GM19099 (cell line): Measurements from ENCODE around the gene BCAR3.

Experiments used
- POLR2A ChIP-seq: IDR thresholded peaks from 3 replicates; pipeline ENCODE4 v1.6.1; 2011; ENCODE audit warnings: low read depth; ENCODE audit not compliant: insufficient read length; ENCODE audit errors: extremely low read depth

BCAR3 gene

DNA sequence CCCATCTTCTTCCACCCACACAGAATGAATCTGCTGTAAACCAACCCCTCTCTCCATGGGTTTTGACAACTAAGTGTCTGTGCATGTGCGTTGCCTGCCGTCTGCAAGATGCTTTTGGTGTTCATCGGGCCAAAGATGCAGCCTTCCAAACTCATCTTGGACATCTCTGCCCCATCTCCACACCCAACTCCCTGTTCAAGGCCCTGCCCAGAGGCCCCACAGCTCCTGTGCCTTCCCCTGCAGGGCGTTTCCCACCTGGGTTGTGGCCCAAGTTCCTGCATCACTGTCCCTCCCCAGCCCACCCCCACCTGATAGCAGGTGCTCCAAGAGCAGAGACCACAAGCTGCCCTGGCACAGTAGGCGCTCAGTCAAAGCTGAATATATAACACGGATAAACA, 103.2 kb downstream of the BCAR3 start:
- TF ChIP-seq POLR2A = no peak

DNA sequence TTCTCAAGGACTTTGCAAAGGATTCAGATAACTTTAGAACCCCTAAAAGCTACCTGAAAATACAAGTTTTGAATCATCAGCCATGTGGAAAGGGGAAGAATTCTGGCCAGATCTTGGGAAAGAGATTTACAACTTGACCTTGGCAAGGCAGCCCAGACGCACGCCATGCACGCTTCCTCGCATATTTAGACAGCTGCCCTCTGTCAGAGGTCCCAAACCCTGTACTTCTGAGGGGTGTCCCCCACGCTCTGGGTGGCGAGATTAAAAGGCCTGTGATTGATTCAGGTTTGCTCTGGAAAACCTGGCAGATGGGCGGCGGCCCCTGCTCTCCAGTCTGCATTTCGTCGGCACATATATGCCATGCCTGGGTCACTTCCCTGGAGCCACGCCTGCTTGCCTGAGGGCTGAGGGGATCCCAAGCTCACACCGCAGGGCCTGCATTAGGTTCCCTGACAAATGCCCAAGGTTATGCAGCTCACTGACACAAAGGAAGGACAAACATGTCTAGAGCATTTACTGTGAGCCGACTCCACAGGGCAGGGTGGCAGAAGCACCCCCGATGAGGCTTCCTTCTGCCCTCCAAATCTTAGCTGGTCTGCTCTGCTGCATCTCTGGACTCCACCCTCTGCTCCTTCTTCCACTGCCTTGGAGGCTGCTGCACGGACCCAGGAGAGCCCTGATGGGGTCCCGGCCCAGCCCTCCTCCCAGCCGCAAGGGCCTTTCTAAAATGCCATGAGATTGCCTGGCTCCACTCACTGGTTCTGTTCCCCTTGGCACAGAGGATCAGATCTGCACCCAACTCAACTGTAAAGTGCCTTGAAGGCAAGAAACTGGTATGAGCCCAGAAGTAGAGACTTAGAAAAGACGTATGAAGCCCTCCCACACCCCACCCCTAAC, 103.9 kb downstream of the BCAR3 start:
- TF ChIP-seq POLR2A = no peak

DNA sequence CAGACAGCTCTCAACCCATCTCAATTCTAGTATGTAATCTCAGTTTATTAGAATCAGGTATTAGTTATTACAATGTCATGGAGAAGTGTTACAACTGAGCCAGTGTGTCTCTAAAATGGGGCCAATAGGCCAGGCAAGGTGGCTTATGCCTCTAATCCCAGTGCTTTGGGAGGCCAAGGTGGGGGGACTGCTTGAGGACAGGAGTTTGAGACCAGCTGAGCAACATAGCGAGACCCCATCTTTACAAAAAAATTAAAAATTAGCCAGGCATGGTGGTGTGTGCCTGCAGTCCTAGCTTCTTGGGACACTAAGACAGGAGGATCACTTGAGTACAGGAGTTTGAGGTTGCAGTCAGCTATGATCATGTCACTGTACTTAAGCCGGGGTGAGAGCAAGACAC, 104.9 kb downstream of the BCAR3 start:
- no peak for TF ChIP-seq POLR2A

DNA sequence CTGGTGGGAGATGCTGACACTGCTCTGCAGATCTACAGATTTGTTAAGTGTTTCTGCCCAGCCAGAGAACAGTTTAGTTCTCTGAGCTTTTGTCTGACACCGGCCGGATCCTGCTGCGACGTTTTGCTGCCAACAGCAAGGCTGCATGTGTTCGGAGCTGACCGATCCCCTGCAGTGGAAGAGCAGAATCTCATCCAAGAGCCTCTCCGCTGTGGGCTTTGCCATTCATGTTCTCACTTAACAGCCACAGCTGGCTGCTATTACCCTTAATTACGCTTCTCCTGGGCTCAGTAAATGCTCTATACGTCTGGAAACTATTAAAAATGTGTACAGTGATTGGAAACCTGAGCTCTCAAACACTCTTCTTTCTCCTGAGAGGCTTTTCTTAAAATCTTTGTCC, 105.3 kb downstream of the BCAR3 start:
- no peak for TF ChIP-seq POLR2A

DNA sequence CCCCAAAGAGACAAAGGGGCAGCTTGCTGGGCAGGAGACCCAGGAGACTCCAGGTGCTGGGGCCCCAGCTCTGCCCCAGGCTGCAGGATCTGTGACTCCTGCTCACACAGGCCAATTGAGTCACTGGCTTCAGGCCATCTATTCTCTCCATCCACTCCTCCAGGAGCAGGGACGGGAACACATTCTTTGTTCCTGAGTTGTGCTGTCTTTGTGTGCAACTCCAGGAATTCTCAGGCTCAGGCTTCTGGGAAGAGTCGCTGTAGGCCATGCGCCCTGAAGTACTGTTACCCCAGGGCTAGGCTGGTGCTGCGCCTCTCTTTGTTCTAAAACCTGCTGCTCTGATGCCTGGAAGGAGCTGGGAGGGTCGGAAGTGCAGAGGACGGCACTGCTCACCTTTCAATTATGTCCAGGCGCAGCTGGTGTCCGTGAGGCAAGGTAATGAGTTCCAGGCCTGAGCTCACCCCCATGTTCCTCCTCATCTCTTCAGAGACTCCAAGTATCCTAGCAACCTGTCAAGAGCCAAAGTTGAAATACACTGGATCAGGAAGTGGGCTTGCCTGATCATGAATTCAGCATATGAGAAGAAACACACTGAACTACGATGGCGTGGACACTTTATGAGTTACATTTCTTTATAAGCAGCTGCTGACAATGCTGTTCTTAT, 105.9 kb downstream of the BCAR3 start:
- TF ChIP-seq POLR2A = no peak

DNA sequence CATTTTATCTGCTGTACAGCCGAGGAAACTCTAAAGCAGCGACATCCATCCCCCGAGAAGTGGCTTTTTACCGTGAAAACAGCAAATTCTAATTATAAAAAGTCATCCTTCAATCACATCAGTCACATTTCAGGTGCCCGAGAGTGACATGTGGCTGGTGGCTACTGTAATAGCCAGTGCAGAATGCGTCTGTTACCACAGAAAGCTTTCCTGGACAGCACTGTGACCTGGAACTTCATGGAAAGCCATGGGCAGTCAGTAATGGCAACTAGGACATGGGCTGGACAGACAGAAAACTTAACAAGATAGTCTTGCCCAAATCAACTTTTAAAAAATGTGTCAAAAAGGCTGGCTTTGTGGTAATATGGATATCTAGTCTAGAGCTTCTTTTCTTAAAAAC, 106.6 kb downstream of the BCAR3 start:
- TF ChIP-seq POLR2A = no peak

DNA sequence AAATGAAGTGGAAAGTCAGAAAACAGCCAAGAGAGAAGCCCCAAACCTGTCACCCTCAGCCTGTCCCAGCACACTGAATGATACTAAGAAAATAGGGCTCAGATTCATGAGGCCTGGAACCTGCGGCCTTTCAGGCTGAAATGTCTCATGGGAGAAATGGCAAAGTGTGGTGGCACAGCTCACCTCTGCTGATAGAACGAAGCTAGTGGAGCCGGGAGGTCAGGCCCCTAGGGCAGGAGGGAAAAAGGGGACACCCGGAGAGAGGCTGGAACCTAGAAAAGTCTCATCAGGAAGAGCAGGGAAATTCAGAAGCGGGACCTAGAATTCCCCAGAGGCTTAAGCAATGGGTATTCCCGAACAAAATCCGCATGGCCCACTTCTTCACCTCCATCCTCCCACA, 107.1 kb downstream of the BCAR3 start:
- no peak for TF ChIP-seq POLR2A

DNA sequence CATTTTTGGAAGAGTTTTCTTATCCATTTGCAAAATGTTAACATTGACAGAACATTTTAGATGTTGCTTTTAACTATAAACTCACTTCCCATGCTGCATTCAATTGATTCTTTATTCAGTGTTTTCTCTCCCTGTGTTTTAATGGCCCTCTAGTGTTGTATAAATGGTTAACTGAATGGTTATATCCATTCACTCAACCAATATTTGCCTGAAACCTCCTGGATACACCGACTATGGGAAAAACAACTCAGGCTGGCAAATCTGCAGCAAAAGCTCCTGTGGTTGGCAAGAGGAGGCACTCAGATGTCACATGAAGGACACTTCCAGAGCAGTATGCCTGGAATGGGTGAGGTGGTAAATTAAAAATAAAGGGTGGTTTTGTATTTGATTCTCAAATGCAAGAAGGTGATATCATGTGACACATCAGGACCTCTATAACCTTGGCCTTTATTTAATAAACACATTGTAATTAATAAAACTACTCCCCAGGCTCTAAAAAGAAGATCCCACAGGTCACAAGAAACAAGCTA, 107.6 kb downstream of the BCAR3 start:
- TF ChIP-seq POLR2A = no peak

DNA sequence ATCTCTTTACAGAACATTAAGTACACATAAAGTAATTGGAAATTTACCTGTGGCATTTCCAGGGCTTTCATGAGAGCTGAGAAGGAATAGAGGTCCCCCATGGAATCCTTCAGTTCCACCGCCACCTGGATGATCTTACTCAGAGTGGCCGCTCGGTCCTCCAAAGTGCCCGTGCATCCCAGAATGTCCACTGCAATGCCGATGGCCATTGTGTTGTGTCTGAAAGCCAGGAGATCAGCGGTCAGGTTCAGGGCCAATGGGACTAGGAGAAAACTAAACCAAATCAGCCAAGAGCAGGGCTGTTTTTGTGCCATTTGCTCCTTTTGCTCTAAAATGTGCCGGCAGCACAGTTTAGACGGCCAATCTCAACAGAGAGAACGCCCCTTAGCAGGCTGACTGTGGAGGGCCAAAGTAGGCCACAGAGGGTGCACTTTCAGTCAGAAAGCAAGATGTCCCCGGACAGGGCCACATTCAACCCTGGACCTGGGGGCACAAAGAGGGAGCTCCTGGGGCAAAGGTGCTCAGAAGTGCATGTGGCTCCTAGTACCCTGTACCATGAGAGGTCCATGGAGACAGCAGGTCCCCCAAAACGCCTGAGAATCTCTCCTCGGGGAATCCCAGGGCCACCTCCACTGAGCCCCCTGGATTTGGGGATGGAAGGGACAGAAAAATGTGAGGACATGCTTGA, 109.9 kb downstream of the BCAR3 start:
- no peak for TF ChIP-seq POLR2A

DNA sequence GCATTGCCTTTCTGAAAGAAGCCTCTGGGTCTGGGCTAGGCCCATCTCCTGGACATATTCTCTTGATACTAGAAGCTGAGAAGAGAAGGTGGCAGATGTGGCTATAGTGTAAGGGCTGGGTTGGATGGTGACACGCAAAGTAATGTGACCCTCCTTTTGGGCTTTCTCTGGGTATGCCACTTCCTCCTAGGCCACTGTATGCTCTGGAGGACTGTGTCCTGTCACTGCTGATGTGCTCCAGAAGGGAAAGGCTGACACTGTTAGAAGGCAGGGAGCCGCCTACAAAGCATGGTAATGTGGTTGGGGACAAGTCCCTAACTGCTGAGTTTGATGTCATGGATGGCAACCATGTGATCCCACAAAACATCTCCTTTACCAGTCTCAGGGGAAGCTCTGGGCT, 112.1 kb downstream of the BCAR3 start:
- TF ChIP-seq POLR2A = no peak

DNA sequence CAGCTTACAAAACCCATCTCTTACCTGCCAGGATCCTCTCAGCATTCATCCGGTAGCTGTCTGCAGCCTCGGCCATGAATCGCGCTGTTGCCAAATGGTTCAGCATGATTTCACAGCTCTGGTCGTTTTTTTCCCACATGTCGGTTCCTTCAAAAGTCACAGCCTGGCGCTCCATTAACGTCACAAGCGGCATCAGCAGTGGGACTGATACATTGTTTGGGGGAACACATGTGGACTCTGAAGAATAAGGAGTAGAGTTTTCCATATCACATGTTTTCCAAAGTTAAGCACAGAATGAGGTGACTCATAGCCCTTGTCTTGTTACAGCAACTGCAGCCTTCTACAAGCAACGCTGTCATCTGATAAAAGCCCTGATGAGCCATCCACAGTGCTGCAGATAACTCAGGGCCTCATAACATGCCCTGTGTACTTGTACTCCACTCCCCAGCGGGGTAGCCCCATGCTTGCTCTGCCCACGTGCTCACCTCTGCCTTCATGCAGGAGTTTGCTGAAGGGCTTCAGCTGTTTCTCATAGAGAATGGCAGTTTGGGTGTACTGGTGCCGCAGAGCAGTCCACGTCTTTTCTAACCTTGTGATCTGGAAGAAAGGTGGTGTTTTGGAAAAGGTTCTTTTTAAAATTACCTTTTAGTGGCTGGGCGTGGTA, 114.2 kb downstream of the BCAR3 start:
- no peak for TF ChIP-seq POLR2A

DNA sequence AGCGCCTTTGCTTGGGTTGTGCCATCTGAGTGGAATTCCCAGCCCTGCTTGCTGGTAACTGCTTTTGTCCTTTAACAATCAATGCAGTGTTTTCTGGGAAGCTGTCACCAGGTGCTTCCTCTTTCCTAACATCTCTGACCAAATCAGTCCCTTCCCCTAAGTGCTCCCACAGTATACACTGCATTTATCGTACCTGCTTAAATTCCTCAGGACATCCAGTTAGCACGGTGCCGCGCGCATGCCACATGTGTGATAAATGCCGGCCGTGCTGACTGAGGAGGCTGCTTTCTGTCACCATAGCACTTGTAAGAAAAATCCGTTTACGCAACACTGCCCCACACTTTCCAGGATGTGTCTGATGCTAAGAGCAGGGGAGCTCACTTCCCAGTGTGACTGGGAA, 115.4 kb downstream of the BCAR3 start:
- TF ChIP-seq POLR2A = no peak

DNA sequence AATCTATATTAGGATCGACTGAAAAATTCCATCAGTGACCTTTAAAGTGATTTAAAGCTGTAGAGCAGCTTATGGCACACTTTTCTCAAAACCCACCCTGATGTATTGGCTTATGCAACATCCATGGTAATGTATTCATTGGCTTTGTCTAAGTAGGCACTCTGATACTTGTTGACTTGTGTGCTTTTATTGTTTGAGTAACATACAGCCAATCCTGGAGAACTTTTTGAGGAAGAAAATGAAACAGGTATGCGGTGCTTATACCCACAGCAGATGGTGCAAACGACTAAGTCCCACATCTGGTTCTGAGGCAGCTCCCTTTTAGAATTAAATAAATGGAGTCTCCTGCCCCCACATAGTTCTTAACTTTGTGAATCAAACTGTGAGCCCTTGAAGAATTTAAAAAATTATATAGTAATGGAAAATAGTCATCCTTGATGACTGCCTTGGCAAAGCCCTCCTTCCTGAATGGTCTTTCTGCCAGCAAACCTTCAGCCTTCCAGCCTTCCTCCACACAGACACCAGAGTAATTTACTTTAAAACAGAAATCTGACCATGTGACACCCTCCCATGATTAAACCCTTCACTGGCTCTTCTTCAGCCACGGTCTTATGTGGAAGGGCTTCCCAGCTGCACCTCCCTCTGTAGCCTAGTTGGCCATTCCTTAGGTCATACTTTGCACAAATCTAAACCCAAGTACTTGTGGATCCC, 116.0 kb downstream of the BCAR3 start:
- no peak for TF ChIP-seq POLR2A

DNA sequence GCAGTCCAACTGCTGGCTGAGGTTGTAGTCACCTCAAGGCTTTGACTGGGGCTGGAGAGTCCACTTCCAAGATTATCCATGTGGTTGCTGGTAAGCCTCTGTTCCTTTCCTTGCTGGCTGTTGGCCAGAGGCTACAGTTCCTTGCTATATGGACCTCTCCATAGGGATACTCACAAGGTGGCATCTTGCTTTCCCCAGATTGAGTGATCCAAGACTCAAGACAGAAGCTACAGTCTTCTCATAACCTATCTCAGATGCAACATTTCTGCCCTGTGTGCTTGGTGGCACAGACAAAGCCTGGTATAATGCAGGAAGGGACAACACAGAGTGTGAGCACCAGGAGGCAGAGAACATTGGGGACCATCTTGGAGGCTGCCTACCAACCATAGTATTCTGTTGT, 121.9 kb downstream of the BCAR3 start:
- no peak for TF ChIP-seq POLR2A

DNA sequence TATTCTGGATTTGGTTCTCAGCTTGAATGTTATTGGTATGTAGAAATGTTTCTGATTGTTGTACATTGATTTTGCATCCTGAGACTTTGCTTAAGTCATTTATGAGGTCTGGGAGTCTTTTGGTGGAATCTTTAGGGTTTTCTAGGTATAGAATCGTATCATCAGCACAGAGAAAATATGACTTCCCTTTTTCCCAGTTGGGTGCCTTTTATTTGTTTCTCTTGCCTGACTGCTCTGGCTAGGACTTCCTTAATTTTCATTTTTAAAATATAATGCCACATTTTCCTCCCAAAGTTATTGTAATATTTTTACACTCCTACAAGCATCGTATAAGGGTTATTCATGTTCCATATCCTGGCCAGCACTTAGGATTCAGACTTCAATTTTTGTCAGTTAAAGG, 122.6 kb downstream of the BCAR3 start:
- no peak for TF ChIP-seq POLR2A

DNA sequence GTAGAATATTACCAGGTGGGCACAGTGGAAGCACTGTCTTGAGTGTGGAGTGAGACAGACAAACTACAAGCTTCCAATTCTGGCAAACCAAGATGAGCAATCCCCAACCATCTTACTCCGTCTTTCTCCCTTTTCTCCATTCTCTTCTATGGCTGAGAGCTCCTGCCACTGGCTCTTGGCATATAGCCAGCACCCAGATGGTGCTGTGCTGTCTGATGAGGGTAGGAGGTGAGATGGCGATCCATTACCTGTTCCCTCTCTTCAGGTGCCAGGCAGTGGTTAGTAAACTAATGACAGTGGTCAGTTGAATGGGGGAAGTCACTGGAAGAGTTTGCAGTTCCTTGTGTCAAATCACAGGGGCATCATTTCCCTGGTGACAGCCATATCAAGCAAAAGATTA, 125.3 kb downstream of the BCAR3 start:
- TF ChIP-seq POLR2A = no peak
